ACC112 (cell line): ENCODE results near the gene LGALS3BP.
"Not testable (repeated sequence)": the region's sequence is repeated elsewhere in the genome, so short reads cannot be mapped to it uniquely, and the experiment has no call there.

Experiments
- H2AFZ ChIP-seq: fragments of 200-600 bp; sonication (generic); one replicate; pipeline ENCODE4 v1.6.0; 2017; ENCODE audit warnings: antibody characterized with exemption, low read length; ENCODE audit not compliant: unreplicated experiment
- H3K27ac ChIP-seq: fragments of 200-600 bp; sonication (generic); 2 replicates; pipeline ENCODE4 v1.5.1; 2014; ENCODE audit warnings: low read depth, mild to moderate bottlenecking, antibody characterized with exemption, low read length, moderate library complexity
- H3K27me3 ChIP-seq: fragments of 200-600 bp; sonication (generic); 2 replicates; pipeline ENCODE4 v1.6.1; 2014; ENCODE audit warnings: mild to moderate bottlenecking, antibody characterized with exemption, low read length, moderate library complexity, mixed read lengths; ENCODE audit not compliant: insufficient read depth
- H3K36me3 ChIP-seq: fragments of 200-600 bp; sonication (generic); 2 replicates; pipeline ENCODE4 v1.6.1; 2016; ENCODE audit warnings: mild to moderate bottlenecking, antibody characterized with exemption, low read length, moderate library complexity, mixed read lengths; ENCODE audit not compliant: insufficient read depth
- H3K4me1 ChIP-seq: fragments of 200-600 bp; sonication (generic); one replicate; pipeline ENCODE4 v1.6.1; 2016; ENCODE audit warnings: low read length, mixed read lengths; ENCODE audit not compliant: insufficient read depth, unreplicated experiment, control insufficient read depth
- H3K4me3 ChIP-seq: fragments of 200-600 bp; sonication (generic); 2 replicates; pipeline ENCODE4 v1.5.1; 2014; ENCODE audit warnings: mild to moderate bottlenecking, low read depth, low read length
- H3K79me2 ChIP-seq: fragments of 200-600 bp; sonication (generic); one replicate; pipeline ENCODE4 v1.6.0; 2016; ENCODE audit warnings: low read length; ENCODE audit not compliant: control insufficient read depth, unreplicated experiment, insufficient read depth

LGALS3BP gene

DNA sequence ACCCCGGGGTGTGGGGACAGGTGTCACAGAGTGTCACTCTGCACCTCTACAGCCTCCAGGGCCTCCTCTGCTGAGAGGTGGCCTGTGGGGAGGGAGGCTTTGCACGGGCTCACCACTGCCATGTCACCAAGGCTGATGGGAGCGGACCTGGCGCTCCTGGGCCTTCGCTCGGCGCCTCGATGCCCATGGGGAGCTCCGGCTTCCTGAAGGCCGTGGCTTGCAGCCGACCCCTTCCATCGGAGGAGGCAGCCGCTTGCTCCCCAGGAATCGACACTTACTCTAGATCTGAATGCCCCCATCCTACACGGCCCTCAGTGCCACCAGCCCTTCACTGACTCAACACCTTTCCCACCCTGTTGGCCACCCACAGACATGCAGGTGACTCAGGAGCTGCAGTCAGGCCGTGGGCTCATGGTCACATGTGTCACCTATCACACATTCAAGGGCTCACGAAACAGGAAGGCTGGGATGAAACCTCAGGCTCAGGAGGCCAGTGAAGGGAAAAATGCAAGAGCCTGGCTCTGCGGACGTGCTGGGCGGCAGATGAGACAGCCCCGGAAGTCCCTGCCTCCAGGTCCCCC lies 11.9 kb downstream of the LGALS3BP start:
- peaks cover 8% of the 10 kb centered on the region; the same call in 1 of the 2 replicates for H3K36me3 ChIP-seq
- peaks cover 21% of the 10 kb centered on the region for H3K79me2 ChIP-seq
- peaks cover 10% of the 10 kb centered on the region for H3K4me1 ChIP-seq
- H3K27me3 ChIP-seq: no peaks in the 10 kb centered on the region
- no peak overlapping the region for H3K27ac ChIP-seq
- H2AFZ ChIP-seq: no peak overlapping the region
- H3K4me3 ChIP-seq: no peak overlapping the region

DNA sequence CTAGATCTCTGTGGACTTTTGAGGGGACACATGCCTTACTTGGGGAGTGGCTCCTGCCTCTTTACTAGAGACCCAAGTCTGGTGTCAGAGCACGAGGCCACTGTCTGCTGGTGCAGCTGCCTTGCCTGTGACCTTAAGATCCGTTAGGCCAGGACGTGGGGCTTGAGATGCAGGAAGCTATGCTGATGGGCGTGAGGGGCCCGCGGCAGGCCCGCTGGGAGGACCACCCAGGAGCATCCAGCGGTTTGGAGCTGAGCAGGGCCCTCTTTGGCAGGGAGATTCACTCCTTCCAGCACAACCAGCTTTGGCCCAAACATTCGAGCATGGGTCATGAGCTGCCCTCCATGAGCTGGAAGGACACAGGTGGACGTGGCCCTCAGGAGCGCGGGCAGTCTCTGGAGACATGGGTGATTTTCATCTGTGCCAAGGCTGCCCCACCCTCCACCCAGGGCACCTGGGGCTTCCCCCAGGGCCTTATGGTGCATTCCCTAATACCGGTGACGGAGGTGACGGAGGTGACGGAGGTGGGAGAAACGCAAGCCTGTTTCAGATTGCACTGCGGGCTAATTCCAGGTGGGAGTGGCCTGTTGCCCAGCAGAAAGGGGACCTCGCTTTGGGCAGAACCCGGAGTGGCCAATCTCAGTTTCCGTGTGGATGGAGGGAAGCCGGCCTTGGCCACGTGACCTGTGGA lies 12.7 kb downstream of the LGALS3BP start:
- Histone ChIP-seq H3K4me3 (no peak overlapping the region), H3K79me2 (peaks cover 21% of the 10 kb centered on the region), H3K27me3 (no peaks in the 10 kb centered on the region), H3K36me3 (peaks cover 8% of the 10 kb centered on the region; the same call in 1 of the 2 replicates), H3K27ac (no peak overlapping the region), H2AFZ (no peak overlapping the region), H3K4me1 (peaks cover 17% of the 10 kb centered on the region)

DNA sequence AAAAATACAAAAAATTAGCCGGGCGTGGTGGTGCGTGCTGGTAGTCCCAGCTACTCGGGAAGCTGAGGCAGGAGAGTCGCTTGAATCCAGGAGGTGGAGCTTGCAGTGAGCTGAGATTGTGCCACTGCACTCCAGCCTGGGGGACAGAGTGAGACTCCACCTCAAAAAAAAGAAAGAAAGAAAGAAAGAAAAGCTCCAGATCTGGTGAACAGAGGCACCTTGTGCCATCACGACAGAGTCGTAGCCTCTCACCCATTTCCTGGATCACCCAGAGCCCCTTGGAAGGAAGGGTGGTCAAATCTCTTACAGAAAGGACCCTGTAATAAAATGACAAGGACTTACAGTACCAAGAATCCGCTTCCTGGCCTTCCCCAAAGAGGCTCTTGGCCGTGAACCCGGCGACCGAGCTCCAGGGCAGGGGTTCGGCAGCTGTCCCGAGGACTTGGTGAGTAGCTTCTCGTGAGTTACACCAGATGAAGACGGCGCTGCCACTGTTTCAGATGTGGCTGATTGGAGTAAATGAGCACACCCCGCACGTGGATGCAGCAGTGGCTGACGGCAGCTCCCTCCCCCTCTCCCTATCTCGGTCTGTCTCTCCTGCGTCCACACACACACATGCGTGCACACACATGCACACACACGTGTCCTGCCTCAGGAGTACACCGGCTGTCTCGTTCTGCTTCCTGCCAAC lies 13.5 kb downstream of the LGALS3BP start:
- peaks cover 12% of the 10 kb centered on the region for H3K4me1 ChIP-seq
- H3K27me3 ChIP-seq: no peaks in the 10 kb centered on the region
- peaks cover 8% of the 10 kb centered on the region; the same call in 1 of the 2 replicates for H3K36me3 ChIP-seq
- H3K27ac ChIP-seq: no peak overlapping the region
- peaks cover 13% of the 10 kb centered on the region for H3K79me2 ChIP-seq
- H3K4me3 ChIP-seq: no peak overlapping the region
- H2AFZ ChIP-seq: no peak overlapping the region

DNA sequence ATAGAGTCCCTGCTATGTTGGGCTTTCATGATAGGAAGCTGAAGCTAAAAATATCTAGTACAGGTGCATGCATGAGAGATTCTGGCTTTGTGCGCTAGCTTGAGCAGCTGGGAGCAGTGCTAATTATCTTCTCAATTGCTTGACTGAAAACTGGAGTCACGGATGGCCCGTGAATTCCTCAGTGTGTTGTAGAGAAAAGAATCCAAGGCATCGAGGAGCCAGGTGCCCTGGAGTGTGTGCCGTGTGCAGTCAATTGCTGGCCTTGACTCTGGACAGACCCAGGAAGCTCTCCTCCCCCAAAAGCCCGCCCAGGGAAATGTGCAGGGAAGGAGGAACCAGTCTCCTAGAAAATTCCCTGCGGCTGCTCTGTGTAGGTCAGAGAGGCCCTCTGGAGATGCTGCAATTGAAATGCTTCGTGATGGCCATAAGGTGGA lies 14.2 kb downstream of the LGALS3BP start:
- H3K4me1 ChIP-seq: peaks cover 7% of the 10 kb centered on the region
- no peak overlapping the region for H2AFZ ChIP-seq
- H3K36me3 ChIP-seq: peaks cover 4% of the 10 kb centered on the region; the same call in 1 of the 2 replicates
- H3K27ac ChIP-seq: no peak overlapping the region
- peaks cover 7% of the 10 kb centered on the region for H3K79me2 ChIP-seq
- no peaks in the 10 kb centered on the region for H3K27me3 ChIP-seq
- no peak overlapping the region for H3K4me3 ChIP-seq

DNA sequence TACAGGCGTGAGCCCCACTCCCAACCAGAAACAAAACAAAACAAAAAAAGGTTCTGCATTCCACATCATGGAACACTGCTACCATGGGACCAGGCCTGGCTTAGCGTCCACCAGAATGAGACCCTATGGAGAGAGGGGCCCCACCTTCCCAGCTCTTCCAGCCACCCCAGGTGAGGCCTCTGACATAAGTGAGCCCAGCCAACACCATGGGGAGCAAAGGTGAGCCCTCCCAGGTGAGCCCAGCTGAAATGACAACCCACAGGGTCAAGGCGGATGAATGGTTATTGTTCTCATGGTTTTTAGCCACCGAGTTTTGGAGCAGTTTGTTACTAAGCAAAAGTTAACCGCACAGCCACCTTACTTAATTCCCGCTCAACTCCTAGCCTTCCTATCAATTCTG lies 16.3 kb downstream of the LGALS3BP start:
- no peak overlapping the region for H3K4me3 ChIP-seq
- no peak overlapping the region for H3K27ac ChIP-seq
- H2AFZ ChIP-seq: no peak overlapping the region
- peaks cover 11% of the 10 kb centered on the region for H3K4me1 ChIP-seq
- H3K36me3 ChIP-seq: no peaks in the 10 kb centered on the region
- H3K79me2 ChIP-seq: no peaks in the 10 kb centered on the region
- H3K27me3 ChIP-seq: no peaks in the 10 kb centered on the region

DNA sequence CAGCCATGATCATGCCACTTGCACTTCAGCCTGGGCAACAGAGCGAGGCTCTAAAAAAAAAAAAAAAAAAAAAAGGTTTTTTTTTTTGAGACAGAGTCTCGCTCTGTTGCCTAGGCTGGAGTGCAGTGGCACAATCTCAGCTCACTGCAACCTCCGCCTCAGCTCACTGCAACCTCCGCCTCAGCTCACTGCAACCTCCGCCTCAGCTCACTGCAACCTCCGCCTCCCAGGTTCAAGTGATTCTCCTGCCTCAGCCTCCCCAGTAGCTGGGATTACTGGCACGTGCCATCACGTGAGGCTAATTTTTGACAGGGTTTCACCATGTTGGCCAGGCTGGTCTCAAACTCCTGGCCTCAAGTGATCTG lies 16.8 kb downstream of the LGALS3BP start:
- not testable (repeated sequence) for H3K36me3 ChIP-seq, H3K4me3 ChIP-seq, H2AFZ ChIP-seq, H3K27me3 ChIP-seq, H3K27ac ChIP-seq, H3K79me2 ChIP-seq
- peaks cover 13% of the 10 kb centered on the region for H3K4me1 ChIP-seq

DNA sequence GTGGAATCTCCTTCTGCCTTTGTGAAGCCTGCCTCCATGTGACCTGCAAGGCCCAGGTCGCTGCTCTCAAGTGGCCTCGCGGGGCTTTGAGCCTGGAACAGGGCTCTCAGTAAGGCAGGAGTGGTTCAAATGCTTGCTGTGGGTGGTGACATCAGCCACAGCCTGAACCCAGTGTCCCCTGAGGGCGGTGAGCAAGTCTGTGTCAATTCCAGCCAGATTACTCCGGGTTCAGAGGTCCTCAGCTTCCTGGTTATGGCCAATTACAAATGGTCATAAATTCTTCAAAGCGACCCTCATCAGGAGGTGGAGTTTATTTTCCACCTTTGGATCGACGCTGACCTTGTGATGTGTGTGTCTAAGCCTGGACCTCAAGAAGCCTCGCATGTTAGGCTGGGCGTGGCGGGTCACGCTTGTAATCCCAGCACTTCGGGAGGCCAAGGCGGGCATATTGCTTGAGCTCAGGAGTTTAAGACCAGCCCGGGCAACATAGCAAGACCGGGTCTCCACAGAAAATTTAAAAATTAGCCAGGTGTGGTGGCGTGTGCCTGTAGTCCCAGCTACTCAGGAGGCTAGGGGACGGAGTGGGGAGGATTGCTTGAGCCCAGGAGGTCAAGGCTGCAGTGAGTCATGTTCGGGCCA lies 17.3 kb downstream of the LGALS3BP start:
- Histone ChIP-seq H3K27ac (peak overlapping the region; percentile 55), H3K27me3 (no peaks in the 10 kb centered on the region), H3K79me2 (no peaks in the 10 kb centered on the region), H2AFZ (no peak overlapping the region), H3K4me1 (peaks cover 13% of the 10 kb centered on the region), H3K36me3 (no peaks in the 10 kb centered on the region), H3K4me3 (no peak overlapping the region)

DNA sequence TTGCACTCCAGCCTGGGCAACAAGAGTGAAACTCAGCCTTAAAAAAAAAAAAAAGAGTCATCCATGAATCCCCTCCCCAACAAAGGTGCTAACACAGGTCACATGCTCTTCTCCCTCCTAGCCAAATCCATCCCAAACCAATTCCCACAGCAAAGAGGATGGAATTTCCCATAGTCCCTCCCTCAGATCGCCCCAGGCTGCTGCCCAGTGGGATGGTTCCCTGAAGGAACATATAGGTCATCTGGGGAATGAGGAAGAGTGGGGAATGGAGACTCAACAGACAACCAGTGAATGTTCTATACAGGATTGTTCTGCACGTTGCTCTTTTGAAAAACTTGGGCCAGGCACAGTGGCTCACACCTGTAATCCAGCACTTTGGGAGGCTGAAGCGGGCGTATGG lies 18.2 kb downstream of the LGALS3BP start:
- Histone ChIP-seq H3K79me2 (no peaks in the 10 kb centered on the region), H2AFZ (no peak overlapping the region), H3K27me3 (no peaks in the 10 kb centered on the region), H3K27ac (no peak overlapping the region), H3K4me3 (no peak overlapping the region), H3K36me3 (no peaks in the 10 kb centered on the region), H3K4me1 (peaks cover 20% of the 10 kb centered on the region)

DNA sequence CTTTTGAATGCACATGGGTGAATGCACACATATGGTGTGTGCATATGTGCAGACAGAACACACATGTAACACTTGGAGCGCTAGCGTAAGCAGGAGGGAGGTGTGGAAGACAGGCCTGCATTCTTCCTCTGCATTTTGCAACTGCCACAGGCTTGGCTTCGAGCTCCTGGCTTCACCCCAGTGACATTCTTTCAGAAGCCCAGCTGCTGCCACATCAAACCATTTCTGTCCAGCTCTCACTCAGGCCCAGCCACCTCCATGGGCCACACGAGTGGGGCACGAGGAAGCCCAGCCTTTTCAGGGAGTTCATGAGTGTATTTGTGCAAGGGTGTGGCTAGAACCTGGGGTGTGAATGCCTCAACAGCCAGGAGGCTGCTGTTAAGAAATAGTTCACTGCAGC lies 18.8 kb downstream of the LGALS3BP start:
- Histone ChIP-seq H3K36me3 (no peaks in the 10 kb centered on the region), H3K4me1 (peaks cover 22% of the 10 kb centered on the region), H3K79me2 (no peaks in the 10 kb centered on the region), H3K27me3 (no peaks in the 10 kb centered on the region), H3K4me3 (no peak overlapping the region), H3K27ac (no peak overlapping the region), H2AFZ (no peak overlapping the region)

DNA sequence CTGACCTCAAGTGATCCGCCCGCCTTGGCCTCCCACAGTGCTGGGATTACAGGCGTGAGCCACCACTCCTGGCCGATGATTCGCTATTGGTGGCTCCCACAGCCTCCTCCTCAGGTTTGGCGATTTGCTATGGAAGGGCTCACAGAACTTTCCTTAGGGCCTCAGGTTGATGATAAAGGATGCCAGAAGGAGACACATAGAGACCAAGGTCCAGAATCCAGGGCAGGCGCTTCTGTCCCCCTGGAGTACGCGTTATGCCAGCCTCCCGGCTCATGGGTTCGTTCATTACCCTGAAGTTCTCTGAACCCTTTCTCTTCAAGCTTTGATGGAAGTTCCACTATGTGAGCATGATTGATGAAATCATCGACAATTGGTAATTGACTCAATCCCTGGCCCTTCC lies 19.9 kb downstream of the LGALS3BP start:
- H3K27ac ChIP-seq: no peak overlapping the region
- H3K4me3 ChIP-seq: no peak overlapping the region
- H3K4me1 ChIP-seq: peaks cover 22% of the 10 kb centered on the region
- no peaks in the 10 kb centered on the region for H3K36me3 ChIP-seq
- no peak overlapping the region for H2AFZ ChIP-seq
- H3K27me3 ChIP-seq: no peaks in the 10 kb centered on the region
- H3K79me2 ChIP-seq: no peaks in the 10 kb centered on the region
